T-helper 1 cell treated with Interleukin-12 subunit alpha and Interleukin-12 subunit beta and Interleukin-4 antibody, amounts not matched to agents 30 μg/mL and 1 μg/mL, for 36 hours (primary cell): ENCODE measurements around the gene FTCD.
"Not testable (repeated sequence)": the region's sequence is repeated elsewhere in the genome, so short reads cannot be mapped to it uniquely, and the experiment has no call there.

ENCODE experiments used
- H3K27ac Mint-ChIP-seq: one replicate; pipeline ENCODE4 v1.8.0; 2021; ENCODE audit warnings: mild to moderate bottlenecking, mixed read lengths
- H3K27me3 Mint-ChIP-seq: one replicate; pipeline ENCODE4 v1.8.0; 2021; ENCODE audit warnings: low read depth, mixed read lengths
- H3K36me3 Mint-ChIP-seq: one replicate; pipeline ENCODE4 v1.8.0; 2021; ENCODE audit warnings: low read depth, mixed read lengths
- H3K4me1 Mint-ChIP-seq: one replicate; pipeline ENCODE4 v1.8.0; 2021; ENCODE audit warnings: low read depth, mixed read lengths
- H3K4me3 Mint-ChIP-seq: one replicate; pipeline ENCODE4 v1.8.0; 2021; ENCODE audit warnings: mild to moderate bottlenecking, moderate library complexity, mixed read lengths
- H3K9me3 Mint-ChIP-seq: one replicate; pipeline ENCODE4 v1.8.0; 2021; ENCODE audit warnings: mixed read lengths

FTCD gene

GRCh38 chr21:46155514-46156377, at the start of gene FTCD:
FTCD (minus strand) TSS chr21:46155579; CDS start chr21:46155523, 56 bp downstream.
- no peak within 1 kb of the TSS for H3K4me3 Mint-ChIP-seq
- no peaks in the 10 kb centered on the region for H3K9me3 Mint-ChIP-seq
- no peaks in the 10 kb centered on the region for H3K4me1 Mint-ChIP-seq
- no peaks in the 10 kb centered on the region for H3K27me3 Mint-ChIP-seq
- no peaks in the 10 kb centered on the region for H3K36me3 Mint-ChIP-seq
- H3K27ac Mint-ChIP-seq = no peak within 1 kb of the TSS

- Mint-ChIP-seq H3K4me1 (no peaks in the 10 kb centered on the region), H3K9me3 (no peaks in the 10 kb centered on the region), H3K36me3 (peaks cover 14% of the 10 kb centered on the region)
These were observed 49.8 kb upstream of the FTCD start for GRCh38 chr21:46205166-46205565.

GRCh38 chr21:46203203-46203600, 47.8 kb upstream of the FTCD start:
- H3K36me3 Mint-ChIP-seq = peaks cover 26% of the 10 kb centered on the region
- no peak overlapping the region for H3K27ac Mint-ChIP-seq
- no peak overlapping the region for H3K4me3 Mint-ChIP-seq
- H3K27me3 Mint-ChIP-seq = no peaks in the 10 kb centered on the region
- H3K4me1 Mint-ChIP-seq = peaks cover 3% of the 10 kb centered on the region
- no peaks in the 10 kb centered on the region for H3K9me3 Mint-ChIP-seq

More at GRCh38 chr21:46205166-46205565, 49.8 kb upstream of the FTCD start:
- Mint-ChIP-seq H3K27ac (no peak overlapping the region), H3K27me3 (no peaks in the 10 kb centered on the region), H3K4me3 (no peak overlapping the region)

GRCh38 chr21:46202592-46203202, 47.3 kb upstream of the FTCD start:
- no peak overlapping the region for H3K27ac Mint-ChIP-seq

GRCh38 chr21:46200877-46201803, 45.8 kb upstream of the FTCD start:
- not testable (repeated sequence) for H3K27ac Mint-ChIP-seq, H3K4me3 Mint-ChIP-seq, H3K9me3 Mint-ChIP-seq, H3K27me3 Mint-ChIP-seq, H3K4me1 Mint-ChIP-seq
- H3K36me3 Mint-ChIP-seq = peaks cover 32% of the 10 kb centered on the region

More at GRCh38 chr21:46202592-46203202, 47.3 kb upstream of the FTCD start:
- peaks cover 28% of the 10 kb centered on the region for H3K36me3 Mint-ChIP-seq
- H3K4me3 Mint-ChIP-seq = no peak overlapping the region
- no peaks in the 10 kb centered on the region for H3K27me3 Mint-ChIP-seq
- H3K9me3 Mint-ChIP-seq = no peaks in the 10 kb centered on the region
- peaks cover 3% of the 10 kb centered on the region for H3K4me1 Mint-ChIP-seq

GRCh38 chr21:46199436-46200373, 44.3 kb upstream of the FTCD start:
- Mint-ChIP-seq H3K36me3 (peaks cover 33% of the 10 kb centered on the region), H3K4me3 (no peak overlapping the region), H3K4me1 (peaks cover 3% of the 10 kb centered on the region), H3K27ac (no peak overlapping the region), H3K9me3 (no peaks in the 10 kb centered on the region), H3K27me3 (no peaks in the 10 kb centered on the region)

GRCh38 chr21:46196733-46197132, 41.4 kb upstream of the FTCD start:
- H3K27me3 Mint-ChIP-seq = no peaks in the 10 kb centered on the region
- peaks cover 43% of the 10 kb centered on the region for H3K36me3 Mint-ChIP-seq
- H3K4me3 Mint-ChIP-seq = no peak overlapping the region
- H3K4me1 Mint-ChIP-seq = peaks cover 3% of the 10 kb centered on the region
- H3K27ac Mint-ChIP-seq = no peak overlapping the region
- no peaks in the 10 kb centered on the region for H3K9me3 Mint-ChIP-seq

- Mint-ChIP-seq H3K27me3 (no peaks in the 10 kb centered on the region), H3K4me3 (no peak overlapping the region), H3K27ac (no peak overlapping the region), H3K4me1 (peaks cover 3% of the 10 kb centered on the region), H3K9me3 (no peaks in the 10 kb centered on the region), H3K36me3 (peaks cover 43% of the 10 kb centered on the region)
These were observed 40.3 kb upstream of the FTCD start for GRCh38 chr21:46195595-46196195.

- Mint-ChIP-seq H3K4me3 (no peak overlapping the region), H3K9me3 (no peaks in the 10 kb centered on the region), H3K27ac (no peak overlapping the region), H3K4me1 (peaks cover 3% of the 10 kb centered on the region), H3K36me3 (peaks cover 35% of the 10 kb centered on the region), H3K27me3 (no peaks in the 10 kb centered on the region)
These were observed 39.3 kb upstream of the FTCD start for GRCh38 chr21:46194374-46195334.

GRCh38 chr21:46193829-46194373, 38.5 kb upstream of the FTCD start:
- peaks cover 28% of the 10 kb centered on the region for H3K36me3 Mint-ChIP-seq
- no peaks in the 10 kb centered on the region for H3K27me3 Mint-ChIP-seq
- no peaks in the 10 kb centered on the region for H3K9me3 Mint-ChIP-seq
- H3K4me3 Mint-ChIP-seq = no peak overlapping the region
- peaks cover under 1% of the 10 kb centered on the region for H3K4me1 Mint-ChIP-seq
- no peak overlapping the region for H3K27ac Mint-ChIP-seq

- H3K4me1 Mint-ChIP-seq = no peaks in the 10 kb centered on the region
- peaks cover 18% of the 10 kb centered on the region for H3K36me3 Mint-ChIP-seq
- no peak overlapping the region for H3K4me3 Mint-ChIP-seq
- H3K27ac Mint-ChIP-seq = no peak overlapping the region
- no peaks in the 10 kb centered on the region for H3K27me3 Mint-ChIP-seq
- no peaks in the 10 kb centered on the region for H3K9me3 Mint-ChIP-seq
These were observed 36.6 kb upstream of the FTCD start for GRCh38 chr21:46191686-46192575.
